ENCODE data around the gene MAFF. TPM values are rescaled to one million over a fixed set of nuclear protein-coding genes. Genes with fewer than 3 reads are reported as not detected.

The MAFF gene
- total RNA-seq, 1 donor from 2014 or later: 1.8 TPM

- no peaks in the 10 kb centered on the region for H3K27me3 Mint-ChIP-seq (ENCODE audit: unreplicated experiment)
- H3K27ac Mint-ChIP-seq (ENCODE audit: unreplicated experiment): no peak overlapping the region
- no peak for DNase-seq
- no peak overlapping the region for H3K4me3 Mint-ChIP-seq (ENCODE audit: unreplicated experiment)
- H3K9me3 Mint-ChIP-seq (ENCODE audit: unreplicated experiment): peaks cover 8% of the 10 kb centered on the region
- no peaks in the 10 kb centered on the region for H3K36me3 Mint-ChIP-seq (ENCODE audit: unreplicated experiment)
- TF ChIP-seq, protein P1, sequence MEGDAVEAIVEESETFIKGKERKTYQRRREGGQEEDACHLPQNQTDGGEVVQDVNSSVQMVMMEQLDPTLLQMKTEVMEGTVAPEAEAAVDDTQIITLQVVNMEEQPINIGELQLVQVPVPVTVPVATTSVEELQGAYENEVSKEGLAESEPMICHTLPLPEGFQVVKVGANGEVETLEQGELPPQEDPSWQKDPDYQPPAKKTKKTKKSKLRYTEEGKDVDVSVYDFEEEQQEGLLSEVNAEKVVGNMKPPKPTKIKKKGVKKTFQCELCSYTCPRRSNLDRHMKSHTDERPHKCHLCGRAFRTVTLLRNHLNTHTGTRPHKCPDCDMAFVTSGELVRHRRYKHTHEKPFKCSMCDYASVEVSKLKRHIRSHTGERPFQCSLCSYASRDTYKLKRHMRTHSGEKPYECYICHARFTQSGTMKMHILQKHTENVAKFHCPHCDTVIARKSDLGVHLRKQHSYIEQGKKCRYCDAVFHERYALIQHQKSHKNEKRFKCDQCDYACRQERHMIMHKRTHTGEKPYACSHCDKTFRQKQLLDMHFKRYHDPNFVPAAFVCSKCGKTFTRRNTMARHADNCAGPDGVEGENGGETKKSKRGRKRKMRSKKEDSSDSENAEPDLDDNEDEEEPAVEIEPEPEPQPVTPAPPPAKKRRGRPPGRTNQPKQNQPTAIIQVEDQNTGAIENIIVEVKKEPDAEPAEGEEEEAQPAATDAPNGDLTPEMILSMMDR (IDR thresholded peaks at IDR 0.05; ENCODE audit: partially characterized antibody, unreplicated experiment): no peak
- peaks cover 21% of the 10 kb centered on the region for H3K4me1 Mint-ChIP-seq (ENCODE audit: low read depth, unreplicated experiment)
Measured at GRCh38 chr22:38236786-38237185, 35.0 kb downstream of the MAFF start.

DNA sequence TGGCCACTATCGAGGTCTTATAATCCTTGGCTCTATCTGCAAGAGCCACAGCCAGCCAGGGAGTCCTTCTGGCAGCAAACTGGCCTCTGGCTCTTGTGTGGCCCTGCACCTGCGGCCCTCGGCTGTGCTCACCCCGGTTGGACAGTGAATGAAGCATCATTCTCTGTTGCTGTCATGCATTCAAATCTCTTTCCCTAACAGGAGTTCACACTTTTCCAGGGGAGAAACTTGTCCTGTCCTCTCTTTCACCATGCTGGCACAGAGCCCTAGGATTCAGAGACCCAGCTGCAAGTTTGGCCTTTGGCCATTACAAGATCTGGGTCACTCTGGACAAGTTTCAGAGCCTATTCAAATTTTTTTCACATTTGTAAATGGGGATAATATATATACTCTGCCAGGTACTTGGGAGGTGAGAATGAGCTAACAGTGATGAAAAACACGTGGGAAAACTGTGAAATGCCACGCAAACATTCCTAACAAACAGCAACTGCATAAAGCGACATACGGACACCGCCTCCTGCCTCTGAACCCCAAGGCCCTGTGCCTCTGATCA is 36.8 kb downstream of the MAFF start:
- DNase-seq: no peak
- peaks cover under 1% of the 10 kb centered on the region for H3K27me3 Mint-ChIP-seq (ENCODE audit: unreplicated experiment)
- H3K4me1 Mint-ChIP-seq (ENCODE audit: low read depth, unreplicated experiment): peaks cover 25% of the 10 kb centered on the region
- H3K9me3 Mint-ChIP-seq (ENCODE audit: unreplicated experiment): peaks cover 6% of the 10 kb centered on the region
- H3K36me3 Mint-ChIP-seq (ENCODE audit: unreplicated experiment): no peaks in the 10 kb centered on the region
- H3K27ac Mint-ChIP-seq (ENCODE audit: unreplicated experiment): no peak overlapping the region
- TF ChIP-seq, protein P1 (IDR thresholded peaks at IDR 0.05; ENCODE audit: partially characterized antibody, unreplicated experiment): no peak
- no peak overlapping the region for H3K4me3 Mint-ChIP-seq (ENCODE audit: unreplicated experiment)

GRCh38 chr22:38239101-38239761 is 37.4 kb downstream of the MAFF start:
- Mint-ChIP-seq H3K4me3 (ENCODE audit: unreplicated experiment) (no peak overlapping the region), H3K27me3 (ENCODE audit: unreplicated experiment) (peaks cover 2% of the 10 kb centered on the region), H3K27ac (ENCODE audit: unreplicated experiment) (no peak overlapping the region), H3K4me1 (ENCODE audit: low read depth, unreplicated experiment) (peaks cover 31% of the 10 kb centered on the region), H3K36me3 (ENCODE audit: unreplicated experiment) (no peaks in the 10 kb centered on the region), H3K9me3 (ENCODE audit: unreplicated experiment) (peaks cover 6% of the 10 kb centered on the region)
- no peak for DNase-seq
- TF ChIP-seq, protein P1 (IDR thresholded peaks at IDR 0.05; ENCODE audit: partially characterized antibody, unreplicated experiment): no peak

DNA sequence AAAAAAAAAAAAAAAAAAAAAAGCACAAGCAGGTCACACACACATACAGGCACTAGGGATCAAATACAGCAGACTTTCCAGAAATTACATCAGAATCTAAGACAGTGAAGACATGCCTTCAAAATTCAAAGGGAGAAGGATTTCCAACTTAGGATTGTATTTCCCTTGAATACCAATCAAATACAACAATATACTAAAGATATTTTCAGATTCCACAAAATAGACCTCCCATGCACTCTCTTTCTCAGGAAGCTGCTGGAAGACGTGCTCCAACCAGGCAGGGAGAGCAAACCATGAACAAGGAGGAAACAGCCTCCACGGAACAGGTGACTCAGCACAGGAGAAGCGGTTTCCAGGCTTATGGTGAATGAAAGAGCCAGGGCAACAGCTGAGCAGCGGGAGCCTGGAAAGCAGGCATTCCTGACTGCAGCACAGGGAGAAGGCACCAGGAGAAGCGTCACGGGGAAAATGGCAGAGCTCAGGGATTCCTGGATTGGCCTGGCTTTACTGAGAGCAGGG is 39.0 kb downstream of the MAFF start:
- H3K4me1 Mint-ChIP-seq (ENCODE audit: low read depth, unreplicated experiment): peaks cover 26% of the 10 kb centered on the region
- H3K36me3 Mint-ChIP-seq (ENCODE audit: unreplicated experiment): no peaks in the 10 kb centered on the region
- H3K4me3 Mint-ChIP-seq (ENCODE audit: unreplicated experiment): peak overlapping the region; percentile 7
- DNase-seq: peak; percentile 43
- TF ChIP-seq, protein P1 (IDR thresholded peaks at IDR 0.05; ENCODE audit: partially characterized antibody, unreplicated experiment): no peak
- peaks cover 2% of the 10 kb centered on the region for H3K9me3 Mint-ChIP-seq (ENCODE audit: unreplicated experiment)
- peaks cover 2% of the 10 kb centered on the region for H3K27me3 Mint-ChIP-seq (ENCODE audit: unreplicated experiment)
- H3K27ac Mint-ChIP-seq (ENCODE audit: unreplicated experiment): peak overlapping the region; percentile 59

Data from glutamatergic neuron (in vitro differentiated cells).